ENCODE measurements around the gene ABR. TPM values are rescaled to one million over a fixed set of nuclear protein-coding genes. Genes with fewer than 3 reads are reported as not detected.

Gene ABR
- total RNA-seq, 1 donor from 2014 or later, result 138 TPM

GRCh38 chr17:1012823-1013728 is 166.7 kb downstream of the ABR start:
- intact Hi-C loops (cut with micrococcal nuclease), result no loop called here

- intact Hi-C loops (cut with micrococcal nuclease), result no loop called here
Observed at GRCh38 chr17:1011760-1012735, 167.7 kb downstream of the ABR start.

- intact Hi-C loops (cut with micrococcal nuclease), result no loop called here
Observed at GRCh38 chr17:1011138-1011537, 168.6 kb downstream of the ABR start.

- intact Hi-C loops (cut with micrococcal nuclease), result no loop called here
Observed at GRCh38 chr17:1010586-1010985, 169.2 kb downstream of the ABR start.

GRCh38 chr17:1010086-1010450 is 169.7 kb downstream of the ABR start:
- intact Hi-C loops (cut with micrococcal nuclease), result no loop called here

- intact Hi-C loops (cut with micrococcal nuclease), result no loop called here
Observed at GRCh38 chr17:1009229-1010085, 170.3 kb downstream of the ABR start.

DNA sequence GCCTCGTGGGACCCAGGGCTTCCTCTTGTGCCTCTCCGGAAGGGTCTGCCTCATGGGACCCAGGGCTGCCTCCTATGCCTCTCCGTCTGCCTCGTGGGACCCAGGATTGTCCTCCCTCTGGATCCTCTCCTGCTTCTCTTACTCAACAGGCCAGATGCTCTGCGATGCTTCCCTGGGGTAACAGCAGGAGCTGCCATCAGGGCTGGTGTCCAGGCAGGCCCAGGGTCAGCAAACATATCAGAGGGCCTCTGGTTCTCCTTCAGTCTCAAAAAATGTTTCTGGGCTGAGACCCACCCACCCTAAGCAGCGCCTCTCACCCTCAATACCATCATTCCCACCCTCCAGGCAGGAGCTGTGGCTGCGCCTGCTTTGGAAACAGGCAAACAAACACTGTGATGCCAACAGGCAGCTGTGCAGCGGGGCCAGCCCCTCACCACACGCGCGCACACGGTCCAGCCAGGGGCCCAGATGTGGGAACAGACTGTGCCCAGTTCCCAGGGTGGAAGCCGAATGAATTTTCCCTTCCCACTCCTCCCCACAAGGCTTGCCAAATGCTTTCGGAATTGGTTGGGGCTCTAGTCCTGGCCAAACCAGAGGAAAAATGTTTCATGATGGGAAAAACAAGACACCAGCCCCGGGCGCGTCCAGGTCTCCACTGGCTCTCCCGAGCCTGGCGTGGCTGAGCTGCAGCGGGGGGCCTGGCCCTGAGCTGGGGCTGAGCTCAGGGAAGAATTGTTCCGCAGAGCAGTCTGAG is 171.6 kb downstream of the ABR start:
- intact Hi-C loops (cut with micrococcal nuclease), result no loop called here

- intact Hi-C loops (cut with micrococcal nuclease), result no loop called here
Observed at GRCh38 chr17:1007310-1008007, 172.3 kb downstream of the ABR start.

DNA sequence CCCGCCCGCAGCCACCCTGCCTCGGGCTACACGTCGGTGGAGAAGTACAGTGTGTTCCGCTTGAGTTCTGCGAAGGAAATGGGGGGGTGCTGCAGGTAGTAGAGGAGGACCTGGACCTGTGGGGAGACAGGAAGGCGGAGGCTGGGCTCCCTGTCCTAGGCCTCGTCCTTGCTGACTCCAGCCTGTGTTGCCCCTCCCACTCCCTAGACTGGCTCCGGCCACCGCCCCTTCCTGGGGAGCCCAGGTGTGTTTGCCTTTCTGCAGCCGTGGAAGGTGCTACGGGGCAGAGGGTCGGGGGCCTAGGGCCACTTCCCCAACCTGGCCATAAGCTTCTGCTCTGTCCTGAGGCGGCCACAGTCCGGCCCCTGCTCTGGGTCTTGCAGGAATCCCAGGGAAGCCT is 173.7 kb downstream of the ABR start:
- intact Hi-C loops (cut with micrococcal nuclease), result no loop called here

DNA sequence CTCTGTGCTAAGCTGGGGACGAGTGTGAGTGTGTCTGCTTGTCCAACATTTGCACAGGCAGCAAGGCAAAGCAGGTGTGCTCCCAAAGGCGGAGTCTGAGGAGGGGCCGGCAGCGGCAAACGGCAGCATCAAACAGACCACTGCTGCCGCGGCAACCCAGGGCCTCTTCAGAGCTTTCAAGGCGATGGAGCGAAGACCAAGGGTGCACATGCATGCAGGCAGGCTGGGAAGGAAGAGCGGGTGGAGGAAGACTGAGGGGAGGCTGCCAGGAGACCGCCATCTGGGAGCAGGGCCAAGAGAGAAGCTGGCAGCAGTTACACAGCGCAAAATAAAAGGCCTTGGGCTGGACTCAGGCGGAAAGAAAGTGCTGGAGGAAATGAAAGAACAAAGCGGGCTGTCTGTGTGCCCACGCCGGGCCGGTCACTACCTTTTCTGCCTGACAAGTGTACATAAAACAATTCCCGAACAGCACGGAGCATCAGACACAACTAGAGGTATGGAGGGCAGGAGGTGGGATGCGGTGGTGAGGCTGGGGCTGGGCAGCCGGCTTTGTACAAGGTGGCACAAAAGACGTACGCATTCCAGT is 174.3 kb downstream of the ABR start:
- intact Hi-C loops (cut with micrococcal nuclease), result no loop called here

DNA sequence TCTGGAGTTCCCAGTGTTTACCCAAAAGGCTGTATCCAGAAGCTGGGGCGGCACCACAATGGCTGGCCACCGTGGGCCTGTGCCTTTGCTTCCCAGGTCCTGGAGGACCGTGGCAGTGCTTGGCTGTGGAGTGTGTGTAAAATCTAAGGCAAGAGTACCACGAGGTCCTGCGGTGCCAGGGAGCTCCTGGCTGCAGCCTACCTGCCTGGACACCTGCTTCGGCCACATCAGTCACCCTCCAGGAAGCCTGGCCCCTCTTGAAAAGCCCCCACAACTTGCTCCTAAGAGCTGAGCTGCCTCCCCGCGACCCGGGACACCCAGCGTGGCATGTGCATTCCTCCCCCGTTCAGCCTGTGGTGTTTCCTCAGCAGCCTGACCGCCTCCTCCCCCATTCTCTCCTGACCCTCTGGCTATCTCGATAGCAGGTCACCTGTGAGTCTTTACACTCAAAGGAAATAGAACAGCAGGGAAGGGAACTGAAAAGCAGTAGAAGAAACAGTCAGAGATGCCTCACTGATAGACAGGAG is 174.9 kb downstream of the ABR start:
- intact Hi-C loops (cut with micrococcal nuclease), result no loop called here

DNA sequence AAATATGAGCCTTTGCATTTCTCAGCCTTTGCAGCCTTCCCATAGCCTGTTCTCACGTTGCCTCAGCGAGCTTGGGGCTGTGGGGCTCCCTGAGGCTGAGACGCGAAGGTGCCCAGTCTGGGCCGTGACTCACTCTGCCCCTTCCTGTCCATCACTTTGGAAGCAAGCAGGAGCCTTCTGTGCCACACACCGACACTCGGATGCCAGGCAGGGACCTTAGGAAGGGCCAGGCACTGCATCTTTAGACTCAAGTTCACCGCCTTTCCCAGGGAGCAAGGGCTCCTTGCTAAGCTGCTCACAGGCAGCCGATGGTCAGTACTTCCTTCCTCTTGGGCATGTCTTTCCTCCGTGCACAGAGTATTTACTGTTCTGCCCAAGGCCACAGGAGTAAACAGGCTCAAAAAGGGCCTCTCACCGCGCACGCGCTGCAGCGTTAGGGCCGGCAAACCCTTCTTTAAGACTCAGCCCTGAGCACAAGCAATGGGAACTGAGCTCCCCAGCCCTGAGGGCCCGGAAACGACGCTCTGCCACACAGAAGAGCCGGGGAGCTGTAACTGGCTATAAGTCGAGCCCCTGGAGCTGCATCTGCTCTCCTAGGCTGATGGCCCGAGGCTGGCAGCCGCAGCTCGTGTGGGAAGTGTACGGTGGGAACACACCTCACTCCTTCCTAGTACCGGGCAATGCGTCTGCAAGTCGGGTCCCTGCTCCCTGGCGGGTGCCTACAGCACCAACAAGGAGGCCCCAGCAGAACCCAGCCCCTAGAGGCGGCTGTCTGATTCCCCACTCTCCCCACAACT is 175.6 kb downstream of the ABR start:
- intact Hi-C loops (cut with micrococcal nuclease), result no loop called here

GRCh38 chr17:1003633-1003971 is 176.2 kb downstream of the ABR start:
- intact Hi-C loops (cut with micrococcal nuclease), result no loop called here

DNA sequence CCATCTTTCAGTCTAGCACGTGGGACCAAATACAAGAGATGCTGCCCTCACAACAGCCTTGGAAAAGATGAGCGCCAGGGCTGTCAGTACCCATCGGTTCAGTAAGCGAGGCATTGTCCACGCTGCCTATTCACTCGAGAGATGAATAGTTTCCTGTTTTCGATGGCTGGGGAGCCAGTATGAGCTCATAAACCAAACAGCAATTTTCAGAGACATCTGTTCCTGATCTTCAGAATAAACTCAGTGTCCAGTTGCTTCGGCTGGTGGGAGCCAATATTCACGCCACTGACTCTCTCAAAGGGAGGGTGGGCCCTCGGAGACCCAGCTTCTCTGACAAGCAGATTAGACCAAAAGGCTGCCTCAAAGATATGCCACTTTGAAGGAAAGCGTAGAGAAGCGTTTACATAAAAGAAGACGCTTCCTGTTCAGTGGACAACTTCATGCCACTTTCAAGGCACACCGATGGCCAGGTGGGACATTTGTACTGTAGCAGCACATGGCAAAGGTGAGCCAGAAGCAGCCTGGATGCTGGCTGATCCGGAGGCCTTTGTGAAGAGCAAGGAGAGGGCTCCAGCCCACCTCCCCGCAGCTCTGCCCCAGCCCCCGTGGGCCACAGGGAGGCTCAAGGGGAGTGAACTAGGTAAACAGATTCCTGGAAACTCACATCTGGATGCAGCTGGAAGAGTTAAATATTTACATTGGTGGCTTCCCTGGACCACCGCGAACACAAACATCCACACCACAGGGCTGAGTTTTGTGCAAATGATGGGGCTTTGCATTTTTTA is 176.8 kb downstream of the ABR start:
- intact Hi-C loops (cut with micrococcal nuclease), result no loop called here

GRCh38 chr17:1002412-1002753 is 177.4 kb downstream of the ABR start:
- intact Hi-C loops (cut with micrococcal nuclease), result no loop called here

- intact Hi-C loops (cut with micrococcal nuclease), result no loop called here
Observed at GRCh38 chr17:1001640-1002411, 178.0 kb downstream of the ABR start.
